SK-N-DZ (cell line): ENCODE data around the gene ONECUT2.
"Not testable (repeated sequence)": the region's sequence is repeated elsewhere in the genome, so short reads cannot be mapped to it uniquely, and the experiment has no call there.

Experiments used
- DNase-seq: peaks from one replicate; pipeline ENCODE4 v3.0.0-alpha.2; 2015; ENCODE audit warnings: low spot score

ONECUT2 gene

GRCh38 chr18:57445488-57446319 lies 10.5 kb downstream of the ONECUT2 start:
- DNase-seq = no peak

GRCh38 chr18:57446322-57446721 lies 11.1 kb downstream of the ONECUT2 start:
- DNase-seq = no peak

- DNase-seq = no peak
Measured at GRCh38 chr18:57447154-57447621, 12.0 kb downstream of the ONECUT2 start.

GRCh38 chr18:57455576-57456129 lies 20.5 kb downstream of the ONECUT2 start:
- DNase-seq = no peak

- DNase-seq = no peak
Measured at GRCh38 chr18:57461652-57462269, 26.6 kb downstream of the ONECUT2 start.

GRCh38 chr18:57466307-57466706 lies 31.1 kb downstream of the ONECUT2 start:
- no peak for DNase-seq

GRCh38 chr18:57466745-57467409 lies 31.7 kb downstream of the ONECUT2 start:
- no peak for DNase-seq

GRCh38 chr18:57469884-57470283 lies 34.7 kb downstream of the ONECUT2 start:
- no peak for DNase-seq

GRCh38 chr18:57475408-57475807 lies 40.2 kb downstream of the ONECUT2 start:
- DNase-seq = no peak

GRCh38 chr18:57475903-57476302 lies 40.7 kb downstream of the ONECUT2 start:
- DNase-seq = peak; percentile 8

- DNase-seq = no peak
Measured at GRCh38 chr18:57480733-57481132, 45.6 kb downstream of the ONECUT2 start.

GRCh38 chr18:57497372-57498294 lies 62.5 kb downstream of the ONECUT2 start:
- DNase-seq = no peak

GRCh38 chr18:57498682-57499256 lies 63.6 kb downstream of the ONECUT2 start:
- no peak for DNase-seq

GRCh38 chr18:57502624-57503023 lies 67.5 kb downstream of the ONECUT2 start:
- no peak for DNase-seq

GRCh38 chr18:57505231-57505630 lies 70.1 kb downstream of the ONECUT2 start:
- DNase-seq = no peak

GRCh38 chr18:57516056-57516455 lies 80.9 kb downstream of the ONECUT2 start:
- no peak for DNase-seq

- no peak for DNase-seq
Measured at GRCh38 chr18:57518533-57518932, 83.4 kb downstream of the ONECUT2 start.

- DNase-seq = no peak
Measured at GRCh38 chr18:57519668-57520424, 84.7 kb downstream of the ONECUT2 start.

GRCh38 chr18:57522348-57522747 lies 87.2 kb downstream of the ONECUT2 start:
- DNase-seq = not testable (repeated sequence)
